Keratinocyte (primary cell): ENCODE measurements around the gene LPIN1.

ENCODE experiments used
- CTCF ChIP-seq, 3 experiments: IDR thresholded peaks in 1 of 3; conservative IDR thresholded peaks in 1 of 3; optimal IDR thresholded peaks in 1 of 3; 2 replicates in 2 of 3; 3 replicates in 1 of 3; pipeline versions ENCODE3 to v1.5.1; 2011; ENCODE audit warnings: low read length in 3 of 3, mild to moderate bottlenecking in 3 of 3, moderate library complexity in 2 of 3, control low read depth in 1 of 3, inconsistent platforms in 1 of 3; ENCODE audit not compliant: insufficient read depth in 2 of 3; ENCODE audit errors: extremely low read depth in 1 of 3
- EZH2 ChIP-seq: IDR thresholded peaks from one replicate; pipeline ENCODE4 v1.6.1; 2012; ENCODE audit warnings: inconsistent platforms, mild to moderate bottlenecking, low read length, moderate library complexity

GRCh38 chr2:11748861-11749645 is 2.6 kb downstream of the LPIN1 start:
- TF ChIP-seq EZH2 (no peak), CTCF (optimal IDR thresholded peaks at IDR 0.05 in 1 of 3, IDR thresholded peaks at IDR 0.05 in 1 of 3, conservative IDR thresholded peaks at IDR 0.05 in 1 of 3; ENCODE audit: extremely low read depth in 1 of 3, insufficient read depth in 2 of 3, low read length in 3 of 3) (no peak)
